ENCODE results near the gene NEIL3.

The NEIL3 gene, protein sequence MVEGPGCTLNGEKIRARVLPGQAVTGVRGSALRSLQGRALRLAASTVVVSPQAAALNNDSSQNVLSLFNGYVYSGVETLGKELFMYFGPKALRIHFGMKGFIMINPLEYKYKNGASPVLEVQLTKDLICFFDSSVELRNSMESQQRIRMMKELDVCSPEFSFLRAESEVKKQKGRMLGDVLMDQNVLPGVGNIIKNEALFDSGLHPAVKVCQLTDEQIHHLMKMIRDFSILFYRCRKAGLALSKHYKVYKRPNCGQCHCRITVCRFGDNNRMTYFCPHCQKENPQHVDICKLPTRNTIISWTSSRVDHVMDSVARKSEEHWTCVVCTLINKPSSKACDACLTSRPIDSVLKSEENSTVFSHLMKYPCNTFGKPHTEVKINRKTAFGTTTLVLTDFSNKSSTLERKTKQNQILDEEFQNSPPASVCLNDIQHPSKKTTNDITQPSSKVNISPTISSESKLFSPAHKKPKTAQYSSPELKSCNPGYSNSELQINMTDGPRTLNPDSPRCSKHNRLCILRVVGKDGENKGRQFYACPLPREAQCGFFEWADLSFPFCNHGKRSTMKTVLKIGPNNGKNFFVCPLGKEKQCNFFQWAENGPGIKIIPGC

GRCh38 chr4:177309522-177310371 is at the start of gene NEIL3:
Gene NEIL3 (plus strand): TSS chr4:177309874. CDS start chr4:177309954, 80 bp downstream.
- DNase-seq (ENCODE audit: low spot score) = peak; percentile 93

DNA sequence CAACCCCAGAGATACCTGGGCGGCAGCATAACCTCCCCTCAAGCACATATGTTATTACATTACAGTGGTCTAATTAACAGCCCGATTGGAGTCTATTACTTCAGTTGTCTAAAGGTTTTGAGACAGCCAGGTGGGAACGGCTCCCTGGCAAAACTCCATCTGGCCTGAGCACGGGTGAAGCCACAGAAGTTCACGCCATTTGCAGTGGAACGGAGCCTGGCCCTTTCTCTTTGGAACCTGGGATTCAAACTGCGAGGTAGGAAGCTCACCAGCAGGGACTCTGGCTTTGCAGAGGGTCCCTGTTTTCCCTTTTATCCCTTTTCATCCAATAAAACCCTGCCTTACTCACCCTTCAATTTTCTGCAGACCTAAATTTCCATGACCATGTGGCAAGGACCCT is 45.9 kb upstream of the NEIL3 start:
- no peak for DNase-seq (ENCODE audit: low spot score)

DNA sequence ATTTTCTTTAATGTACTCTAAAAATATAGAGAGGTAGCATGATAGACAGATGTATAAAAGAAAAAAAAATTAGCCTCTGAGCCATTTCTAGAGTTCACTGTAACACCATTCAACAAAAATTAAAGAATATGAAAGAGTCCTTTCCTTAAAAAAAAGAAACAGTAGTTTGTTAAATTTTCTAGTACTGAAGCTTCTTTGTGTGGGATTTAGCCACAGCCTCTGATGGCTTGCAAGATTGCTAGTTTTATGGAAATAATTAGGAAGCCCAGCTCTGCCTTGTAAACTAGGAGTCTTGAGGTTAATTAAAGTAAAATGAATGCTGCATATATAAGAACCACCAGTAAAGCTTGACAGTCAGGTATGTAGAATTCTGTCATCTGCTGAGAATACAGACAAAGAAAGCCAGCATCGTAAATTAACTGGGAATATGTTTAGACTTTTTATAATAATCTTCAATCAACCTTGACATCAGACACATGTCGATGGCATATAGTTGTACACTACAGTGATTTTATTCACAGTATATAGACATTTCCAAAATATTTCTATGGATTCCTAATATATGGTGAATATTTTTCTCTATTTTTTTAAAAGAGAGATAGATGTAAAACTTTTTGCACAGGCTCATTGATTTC is 44.8 kb upstream of the NEIL3 start:
- DNase-seq (ENCODE audit: low spot score) = no peak

DNA sequence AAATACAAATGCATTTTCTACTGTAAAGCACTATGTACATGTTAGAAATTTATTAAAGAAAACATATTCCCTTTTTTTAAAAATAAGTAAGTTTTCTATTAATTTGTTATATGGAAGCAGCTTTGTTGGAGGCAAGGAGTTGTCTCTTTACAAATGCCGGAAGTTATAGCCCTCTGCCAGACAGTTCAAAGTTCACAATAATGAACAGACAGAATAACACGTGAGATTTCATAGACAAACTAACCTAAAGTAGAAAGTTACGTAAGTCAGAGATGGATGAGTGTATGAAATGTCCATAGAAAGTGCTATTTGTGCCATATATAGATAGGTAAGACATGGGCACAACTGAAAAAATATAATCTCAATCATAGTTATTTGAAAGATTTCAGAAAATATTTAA is 43.9 kb upstream of the NEIL3 start:
- no peak for DNase-seq (ENCODE audit: low spot score)

DNA sequence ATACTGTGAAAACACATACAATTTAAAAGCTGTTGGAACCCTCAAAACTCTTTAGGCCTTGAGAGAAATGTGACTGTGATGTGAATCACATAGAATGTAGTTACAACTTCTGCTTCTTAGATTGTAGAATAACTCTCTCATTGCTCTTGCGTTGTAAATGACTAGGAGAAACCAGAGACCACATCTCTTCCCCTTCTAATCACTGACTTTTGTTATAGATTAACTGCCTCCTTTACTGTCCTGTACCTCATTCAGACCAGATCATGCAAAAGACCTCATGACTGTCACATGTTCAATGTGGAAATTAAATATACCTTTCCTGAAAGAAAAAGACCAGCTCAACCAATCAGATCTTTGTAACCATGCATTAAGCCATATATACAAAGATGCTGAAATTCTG is 43.2 kb upstream of the NEIL3 start:
- no peak for DNase-seq (ENCODE audit: low spot score)

GRCh38 chr4:177267911-177268310 is 41.8 kb upstream of the NEIL3 start:
- DNase-seq (ENCODE audit: low spot score) = no peak

GRCh38 chr4:177271091-177271490 is 38.6 kb upstream of the NEIL3 start:
- DNase-seq (ENCODE audit: low spot score) = no peak

GRCh38 chr4:177271915-177272766 is 37.5 kb upstream of the NEIL3 start:
- no peak for DNase-seq (ENCODE audit: low spot score)

- no peak for DNase-seq (ENCODE audit: low spot score)
Measured at GRCh38 chr4:177275999-177276398, 33.7 kb upstream of the NEIL3 start.

DNA sequence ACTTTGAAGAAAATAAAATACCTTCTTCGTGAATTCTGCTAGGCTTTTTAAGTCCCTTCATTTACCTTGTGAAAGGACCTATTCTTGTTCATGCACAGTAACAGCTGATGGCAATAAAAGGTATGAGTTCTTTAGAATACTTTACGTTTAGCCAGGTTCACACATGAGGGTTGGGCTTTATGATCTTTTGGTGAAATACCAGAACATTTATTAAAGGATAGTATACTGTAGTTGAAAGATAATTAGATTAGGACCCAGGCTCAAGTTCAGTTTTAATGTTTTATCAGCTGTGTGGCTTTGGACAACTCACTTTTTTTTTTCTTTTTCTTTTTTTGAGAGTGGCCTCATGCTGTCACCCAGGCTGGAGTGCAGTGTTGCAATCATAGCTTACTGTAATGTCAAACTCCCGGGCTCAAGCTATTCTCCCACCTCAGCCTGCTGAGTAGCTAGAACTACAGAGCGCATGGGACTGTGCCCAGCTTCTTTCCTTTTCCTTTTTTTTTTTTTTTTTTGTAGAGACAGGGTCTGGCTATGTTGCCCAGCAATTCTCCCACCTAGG is 28.2 kb upstream of the NEIL3 start:
- no peak for DNase-seq (ENCODE audit: low spot score)

- no peak for DNase-seq (ENCODE audit: low spot score)
Measured at GRCh38 chr4:177282284-177282835, 27.3 kb upstream of the NEIL3 start.

DNA sequence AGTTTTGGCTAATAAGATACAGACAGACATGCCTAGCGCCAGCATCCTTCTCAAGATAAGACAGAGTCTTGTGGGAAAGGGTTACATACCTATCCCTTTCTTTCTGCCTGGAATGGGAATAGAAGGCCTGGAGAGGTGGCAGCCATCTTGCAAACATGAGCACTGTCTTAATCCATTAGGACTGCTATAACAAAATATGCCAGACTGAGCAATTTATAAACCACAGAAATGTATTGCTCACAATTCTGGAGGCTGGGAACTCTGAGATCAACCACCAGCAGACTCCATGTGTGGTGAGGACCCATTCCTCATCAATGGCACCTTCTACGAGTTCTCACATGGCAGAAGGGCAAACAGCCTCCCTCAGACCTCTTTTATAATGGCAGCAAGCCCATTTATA is 26.5 kb upstream of the NEIL3 start:
- no peak for DNase-seq (ENCODE audit: low spot score)

DNA sequence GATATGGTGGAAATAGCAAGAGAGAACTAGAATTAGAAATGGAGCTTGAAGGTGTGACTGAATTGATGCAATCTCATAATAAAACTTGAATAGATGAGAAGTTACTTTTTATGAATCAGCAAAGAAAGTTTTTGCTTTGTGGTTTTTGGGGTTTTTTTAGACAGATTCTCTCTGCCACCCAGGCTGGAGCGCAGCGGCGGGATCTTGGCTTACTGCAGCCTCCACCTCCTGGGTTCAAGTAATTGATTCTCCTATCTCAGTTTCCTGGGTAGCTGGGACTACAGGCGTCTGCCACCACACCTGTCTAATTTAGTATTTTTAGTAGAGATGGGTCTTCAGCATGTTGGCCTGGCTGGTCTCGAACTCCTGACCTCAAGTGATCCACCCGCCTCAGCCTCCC is 23.7 kb upstream of the NEIL3 start:
- DNase-seq (ENCODE audit: low spot score) = no peak

- no peak for DNase-seq (ENCODE audit: low spot score)
Measured at GRCh38 chr4:177287255-177287654, 22.4 kb upstream of the NEIL3 start.

DNA sequence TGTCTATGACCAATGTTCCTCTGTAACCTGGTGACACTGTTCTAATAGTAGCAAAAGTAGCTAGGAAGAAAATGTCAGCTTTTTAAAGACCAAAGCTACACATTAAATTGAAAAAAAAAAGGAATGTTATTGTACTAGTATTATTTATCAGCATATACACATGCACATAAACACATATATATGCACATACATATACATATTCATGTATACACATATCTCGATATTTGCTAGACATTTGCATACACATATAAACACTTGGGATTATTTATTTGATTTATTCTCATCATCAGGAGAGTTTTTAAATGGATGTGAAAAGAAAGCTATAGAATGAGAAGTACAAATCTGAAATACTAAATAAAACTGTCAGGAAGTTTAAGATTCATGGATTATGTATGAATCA is 21.3 kb upstream of the NEIL3 start:
- DNase-seq (ENCODE audit: low spot score) = no peak

DNA sequence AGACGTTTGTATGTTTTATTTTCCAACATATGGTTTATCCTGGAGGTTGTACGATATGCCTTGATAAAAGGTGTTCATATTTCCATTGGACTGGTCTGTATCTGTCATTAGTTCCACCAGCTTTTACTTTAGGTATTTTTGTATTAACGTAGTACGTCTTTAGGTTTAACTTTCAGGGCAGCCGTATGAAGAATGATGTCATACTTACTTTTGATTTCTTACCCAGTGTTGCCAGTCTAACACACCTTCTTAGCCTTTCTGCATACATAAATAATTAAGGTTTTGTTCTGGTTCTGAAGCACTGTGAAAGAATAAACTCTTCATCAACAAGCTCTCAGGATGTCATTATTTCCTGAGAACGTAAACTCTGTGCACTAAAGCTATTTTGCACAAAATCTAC is 18.9 kb upstream of the NEIL3 start:
- DNase-seq (ENCODE audit: low spot score) = no peak

DNA sequence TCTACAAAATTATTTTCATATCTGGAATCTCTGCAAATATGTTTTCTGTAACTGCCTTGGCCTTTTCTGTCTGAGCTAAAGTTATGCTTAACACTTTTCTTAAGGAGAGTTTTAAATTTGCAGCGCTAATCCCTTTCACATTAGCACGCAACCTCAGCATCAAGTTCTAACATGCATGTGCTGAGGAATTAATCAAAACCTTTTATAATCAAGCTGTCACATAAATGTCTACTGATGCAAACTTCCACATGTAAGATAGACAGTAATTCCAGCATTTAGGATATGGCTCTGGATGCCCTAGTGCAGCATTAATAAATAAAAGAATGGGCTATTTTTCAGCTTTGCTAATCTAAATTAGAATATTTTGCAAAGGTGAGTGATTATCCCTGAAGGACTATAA is 17.5 kb upstream of the NEIL3 start:
- no peak for DNase-seq (ENCODE audit: low spot score)

- DNase-seq (ENCODE audit: low spot score) = no peak
Measured at GRCh38 chr4:177293208-177294033, 16.3 kb upstream of the NEIL3 start.

GRCh38 chr4:177297785-177298391 is 11.8 kb upstream of the NEIL3 start:
- DNase-seq (ENCODE audit: low spot score) = no peak

Data from Ammon's horn (tissue), 1 donor.